Stimulated activated CD4-positive, alpha-beta T cell treated with anti-CD3 and anti-CD28 coated beads, Interleukin-1b, Interleukin-23, amount 100 ng/mL, for 1 hour (primary cell): ENCODE results near the gene ECHDC1.
"Not testable (repeated sequence)": the region's sequence is repeated elsewhere in the genome, so short reads cannot be mapped to it uniquely, and the experiment has no call there.

Experiments used
- DNase-seq, 2 donors: peaks; one replicate each; pipeline ENCODE4 v3.0.0-alpha.2; 2020; ENCODE audit warnings: low read depth in 2 of 2

The ECHDC1 gene

GRCh38 chr6:127342296-127342945, 988 bp downstream of the ECHDC1 start:
- DNase-seq = no peak

- no peak for DNase-seq
Measured at GRCh38 chr6:127341471-127342202, 1.8 kb downstream of the ECHDC1 start.

GRCh38 chr6:127340171-127340570, 3.2 kb downstream of the ECHDC1 start:
- DNase-seq = no peak

DNA sequence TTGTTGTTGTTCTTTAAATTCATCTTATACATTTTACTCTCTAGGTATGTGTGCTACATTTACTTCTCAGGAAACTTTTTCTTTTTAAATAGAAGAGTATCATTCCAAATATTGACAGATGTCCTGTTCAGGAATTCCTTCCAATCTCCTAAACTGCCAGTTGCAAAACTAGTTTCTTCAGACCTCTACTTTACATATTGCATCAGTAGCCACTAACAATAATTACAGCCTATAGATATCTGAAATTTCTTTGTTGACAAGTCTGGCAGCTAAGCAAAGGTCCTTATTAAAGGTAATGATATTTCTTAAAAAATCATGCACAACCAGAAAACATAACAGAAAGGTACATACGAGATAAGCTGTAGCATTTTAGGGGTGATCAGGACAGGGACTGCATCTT, 4.5 kb downstream of the ECHDC1 start:
- DNase-seq = no peak

DNA sequence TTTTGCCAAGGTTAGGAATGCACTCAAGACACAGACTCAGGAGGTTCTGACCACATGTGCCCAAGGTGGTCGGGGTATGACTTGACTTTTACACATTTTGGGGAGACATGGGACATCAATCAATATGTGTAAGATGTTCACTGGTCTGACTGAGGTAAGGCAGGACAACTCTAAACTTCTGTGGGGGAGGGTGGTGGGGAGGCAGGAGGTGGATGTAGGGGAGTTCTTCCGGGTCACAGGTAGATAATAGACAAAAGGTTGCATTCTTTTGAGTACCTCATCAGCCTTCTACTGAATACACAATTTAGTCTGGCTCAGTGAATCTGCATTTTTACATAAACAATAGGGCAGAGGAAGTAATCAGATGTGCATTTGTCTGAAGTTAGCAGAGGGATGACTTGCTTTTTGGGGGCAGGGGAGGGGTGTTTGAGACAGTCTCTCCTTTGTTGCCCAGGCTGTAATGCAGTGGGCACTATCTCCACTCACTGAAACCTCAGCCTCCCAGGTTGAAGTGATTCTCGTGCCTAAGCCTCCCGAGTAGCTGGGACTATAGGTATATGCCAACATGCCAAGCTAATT, 10.9 kb downstream of the ECHDC1 start:
- no peak for DNase-seq

- not testable (repeated sequence) for DNase-seq
Measured at GRCh38 chr6:127331256-127331655, 12.2 kb downstream of the ECHDC1 start.

DNA sequence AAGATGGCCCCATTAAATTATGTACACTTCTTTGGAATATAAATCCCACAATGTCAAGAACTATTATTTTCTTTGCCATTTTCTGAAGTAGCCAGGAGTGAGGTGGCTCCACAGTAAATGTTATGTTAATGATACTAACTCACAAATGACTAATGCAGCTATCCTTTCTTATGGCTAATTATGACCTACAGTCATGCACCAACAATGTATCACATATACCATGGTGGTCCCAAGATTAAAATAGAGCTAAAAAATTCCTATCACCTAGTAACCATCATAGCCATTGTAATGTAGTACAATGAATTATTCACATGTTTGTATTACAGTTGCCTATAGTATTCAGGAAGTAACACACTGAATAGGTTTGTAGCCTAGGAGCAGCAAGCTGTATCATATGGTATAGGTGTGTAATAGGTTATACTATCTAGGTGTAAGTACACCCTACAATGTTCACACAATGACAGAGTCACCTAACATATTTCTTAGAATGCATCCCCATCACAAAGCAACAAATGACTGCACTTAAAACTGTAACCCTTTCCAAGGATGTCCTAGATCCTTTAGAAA, 15.3 kb downstream of the ECHDC1 start:
- no peak for DNase-seq

DNA sequence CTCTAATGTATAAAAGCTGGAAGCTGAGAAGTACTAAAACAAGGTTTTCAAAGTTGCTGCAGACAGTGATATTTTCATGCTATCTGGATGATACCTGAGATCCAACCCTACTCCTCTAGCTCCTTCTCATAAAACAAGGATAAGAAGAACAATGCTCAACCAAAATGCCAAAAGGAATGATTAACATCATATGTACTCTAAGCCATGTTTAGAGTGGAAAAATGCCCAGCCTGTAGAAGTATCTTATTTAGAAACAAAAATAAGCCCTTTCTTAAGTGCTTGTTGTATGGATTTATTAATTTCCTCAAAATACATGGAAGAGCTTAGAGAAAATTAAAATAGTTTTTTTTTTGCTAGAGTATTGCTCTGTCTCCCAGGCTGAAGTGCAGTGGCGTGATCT, 23.7 kb downstream of the ECHDC1 start:
- no peak for DNase-seq

GRCh38 chr6:127317388-127318128, 25.9 kb downstream of the ECHDC1 start:
- no peak for DNase-seq

- no peak for DNase-seq
Measured at GRCh38 chr6:127305741-127306140, 37.7 kb downstream of the ECHDC1 start.

DNA sequence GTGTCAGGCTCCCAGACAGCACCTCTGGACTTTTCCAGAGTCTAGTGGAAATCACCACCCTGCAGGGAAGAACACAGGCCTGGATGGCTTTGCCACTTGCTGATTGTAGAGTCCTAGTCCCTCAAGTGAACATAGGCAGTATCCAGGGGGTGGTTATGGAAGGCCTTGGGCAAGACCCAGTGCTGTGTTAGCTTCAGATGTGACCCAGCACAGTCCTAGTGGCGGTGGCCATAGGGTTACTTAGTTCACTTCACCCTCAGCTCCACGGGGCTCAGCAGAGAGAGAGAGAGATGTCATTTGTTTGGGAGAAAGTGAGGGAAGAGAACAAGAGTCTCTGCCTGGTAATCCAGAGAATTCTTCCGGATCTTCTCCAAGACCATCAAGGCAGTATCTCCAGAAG, 39.5 kb downstream of the ECHDC1 start:
- no peak for DNase-seq

GRCh38 chr6:127302728-127303660, 40.4 kb downstream of the ECHDC1 start:
- DNase-seq = peak in 1 of 2 donors; percentile 17

DNA sequence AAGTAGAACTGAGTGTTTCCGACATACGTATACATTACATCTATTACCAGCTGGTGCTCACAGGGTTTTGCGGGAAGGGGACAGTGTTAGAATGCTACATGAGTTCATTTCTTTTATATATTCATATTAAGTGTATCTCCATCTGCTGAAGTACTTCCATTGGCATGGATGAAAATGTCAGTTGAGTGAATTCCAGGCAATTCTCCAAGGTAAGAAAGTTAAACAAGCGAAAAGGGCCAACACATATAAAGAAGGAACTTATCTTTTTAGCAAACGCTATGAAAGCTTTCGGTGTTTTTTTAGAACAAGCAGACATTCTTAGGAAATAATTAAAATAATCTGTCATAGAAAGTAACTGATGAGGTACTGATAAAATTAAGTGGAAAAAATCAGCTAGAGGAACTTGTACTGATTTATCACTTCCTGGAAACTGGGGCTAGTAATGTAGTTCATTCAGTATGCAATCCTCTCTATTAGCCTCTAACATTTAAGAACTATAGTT, 42.2 kb downstream of the ECHDC1 start:
- DNase-seq = no peak

GRCh38 chr6:127300411-127300810, 43.0 kb downstream of the ECHDC1 start:
- no peak for DNase-seq

- DNase-seq = no peak
Measured at GRCh38 chr6:127299522-127300240, 43.7 kb downstream of the ECHDC1 start.

GRCh38 chr6:127298475-127298874, 44.9 kb downstream of the ECHDC1 start:
- DNase-seq = no peak

DNA sequence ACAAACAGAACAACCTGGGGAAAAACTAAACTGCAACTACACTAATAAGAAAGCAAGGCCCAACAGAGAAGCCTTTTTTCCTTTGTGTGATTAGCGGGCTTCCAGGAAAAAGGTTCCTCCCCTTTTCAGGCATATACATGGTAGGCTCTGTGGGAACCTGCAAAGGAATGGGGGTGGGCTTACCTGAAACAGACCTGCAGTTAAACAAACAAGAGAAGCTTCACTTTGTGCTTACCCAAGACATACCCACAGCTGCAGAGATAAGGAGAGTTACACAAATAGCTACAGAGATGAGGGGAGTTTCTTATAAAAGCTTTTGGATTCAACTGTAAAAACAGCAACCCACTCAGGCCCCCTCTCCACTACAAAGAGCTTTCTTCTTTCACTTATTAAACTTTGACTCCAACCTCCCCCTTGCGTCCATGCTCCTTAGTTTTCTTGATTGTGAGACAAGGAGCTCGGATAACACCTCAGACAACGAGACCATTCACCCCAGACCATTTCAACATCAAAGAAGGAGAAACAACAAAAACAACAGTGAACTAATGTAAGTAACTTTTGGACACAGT, 45.8 kb downstream of the ECHDC1 start:
- DNase-seq = no peak

DNA sequence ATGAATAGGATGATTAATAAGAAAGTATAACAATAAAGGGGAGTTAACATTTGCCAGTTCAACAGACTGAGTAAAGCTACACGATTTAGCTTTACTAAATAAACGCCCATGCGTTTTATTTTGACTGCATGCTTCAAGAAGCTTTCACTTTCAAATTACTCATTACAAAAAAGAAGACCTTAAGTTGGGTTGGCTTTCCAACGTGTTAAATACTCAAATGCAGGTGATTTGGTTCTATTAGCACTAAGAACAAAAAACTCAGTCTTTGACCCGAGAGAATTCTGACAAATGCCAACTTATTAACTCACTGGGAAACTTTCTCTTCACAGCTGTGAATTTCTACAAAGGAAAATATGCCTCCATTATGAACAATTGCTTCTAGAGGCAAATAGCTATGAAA, 51.9 kb downstream of the ECHDC1 start:
- no peak for DNase-seq

- no peak for DNase-seq
Measured at GRCh38 chr6:127290391-127291265, 52.8 kb downstream of the ECHDC1 start.
